ENCODE results near the gene RABGAP1L.

- no peak for TF ChIP-seq TAF1 (IDR thresholded peaks at IDR 0.05; ENCODE audit: low read depth, low read length)
- TF ChIP-seq POLR2AphosphoS5 (IDR thresholded peaks at IDR 0.05; ENCODE audit: low read depth, low read length) = no peak
- TF ChIP-seq POLR2A (IDR thresholded peaks at IDR 0.05; ENCODE audit: low read depth, low read length) = no peak
- TF ChIP-seq PAX5 (IDR thresholded peaks at IDR 0.05; ENCODE audit: insufficient read depth, low read length, severe bottlenecking) = no peak
- TF ChIP-seq POU2F2 (IDR thresholded peaks at IDR 0.05; ENCODE audit: low read depth, low read length) = no peak
- no peak for TF ChIP-seq SPI1 (IDR thresholded peaks at IDR 0.05; ENCODE audit: low read depth, low read length)
Measured at GRCh38 chr1:174967845-174968705, 808.8 kb downstream of the RABGAP1L start.
